GM10248 (cell line): ENCODE measurements around the gene GSK3A.

Experiments used
- CTCF ChIA-PET: fragments of 300-600 bp; sonication (Branson Sonifier 250); formaldehyde crosslinking; extraction: SDS; loops from one replicate; lab custom pipeline; 2021; ENCODE audit warnings: antibody characterized with exemption; lab: Yijun Ruan, JAX
- POLR2A ChIA-PET: fragments of 350-650 bp; sonication (Branson Sonifier 250); formaldehyde crosslinking; extraction: SDS; loops from one replicate; lab custom pipeline; 2020; ENCODE audit warnings: antibody characterized with exemption; lab: Yijun Ruan, JAX
- DNase-seq: peaks from one replicate; pipeline ENCODE4 v3.0.0; 2012; ENCODE audit errors: extremely low spot score
- CTCF ChIP-seq: IDR thresholded peaks from 2 replicates; pipeline ENCODE4 v1.5.1; 2012; ENCODE audit warnings: mild to moderate bottlenecking, low read depth; ENCODE audit errors: extremely low read depth, missing control alignments, control extremely low read depth

The GSK3A gene

GRCh38 chr19:42224940-42225717 is 17.3 kb downstream of the GSK3A start:
- ChIA-PET CTCF (interaction anchor here (1.4 to 3.6 kb wide), 3 partner anchors 10 to 55 kb away, joined by 3 to 13 read pairs (median 6); partner anchors contain the start of gene GSK3A), POLR2A (no interaction called here)
- no peak for DNase-seq
- no peak for TF ChIP-seq CTCF

GRCh38 chr19:42220751-42221097 is 21.7 kb downstream of the GSK3A start:
- DNase-seq: no peak
- ChIA-PET CTCF (interaction anchor here (1.2 to 1.5 kb wide), 5 partner anchors 9 to 23 kb away, joined by 3 to 4 read pairs (median 4); no protein-coding TSS in a partner anchor), POLR2A (no interaction called here)
- TF ChIP-seq CTCF: no peak

- ChIA-PET CTCF (interaction anchor here (1.1 to 1.7 kb wide), 6 partner anchors 10 to 89 kb away, joined by 3 to 5 read pairs (median 4); no protein-coding TSS in a partner anchor), POLR2A (no interaction called here)
- TF ChIP-seq CTCF: no peak
- DNase-seq: peak; percentile 99
Measured at GRCh38 chr19:42219812-42220750, 22.3 kb downstream of the GSK3A start, which contains the start of gene ZNF526. TSS of gene ZNF526 (plus strand) at chr19:42220312. CDS start at chr19:42224404, 4,092 bp downstream.

- DNase-seq: peak; percentile 98
- CTCF ChIA-PET: interaction anchor here (1.1 to 2.4 kb wide), 5 partner anchors 10 to 85 kb away, joined by 3 to 8 read pairs (median 6); partner anchors contain the start of gene POU2F2
- TF ChIP-seq CTCF: no peak
- POLR2A ChIA-PET: interaction anchor here (1.0 to 2.0 kb wide), 3 partner anchors 10 to 79 kb away, joined by 3 to 8 read pairs (median 3); no protein-coding TSS in a partner anchor
Measured at GRCh38 chr19:42217520-42218437, 24.6 kb downstream of the GSK3A start, which contains the start of gene DEDD2. TSS of gene DEDD2 (minus strand) at chr19:42217677. CDS start at chr19:42217007, 670 bp downstream.

GRCh38 chr19:42216653-42217519 is 25.5 kb downstream of the GSK3A start:
- DNase-seq: no peak
- ChIA-PET POLR2A (interaction anchor here (0.6 to 2.0 kb wide), 4 partner anchors 9 to 26 kb away, joined by 3 to 8 read pairs (median 4); no protein-coding TSS in a partner anchor), CTCF (interaction anchor here (0.9 to 2.4 kb wide), 8 partner anchors 10 to 102 kb away, joined by 3 to 8 read pairs (median 4); partner anchors contain the start of gene POU2F2)
- TF ChIP-seq CTCF: no peak
